GM12892 (cell line): ENCODE measurements around the gene SAMSN1.

Experiments
- POLR2A ChIP-seq: IDR thresholded peaks from 2 replicates; pipeline ENCODE4 v1.6.1; 2011; ENCODE audit warnings: low read depth, low read length, control low read depth
- POLR2AphosphoS5 ChIP-seq: IDR thresholded peaks from 2 replicates; pipeline ENCODE4 v1.6.1; 2011; ENCODE audit warnings: low read depth, low read length, control low read depth
- TAF1 ChIP-seq: IDR thresholded peaks from 2 replicates; pipeline ENCODE4 v1.6.1; 2011; ENCODE audit warnings: low read depth, mild to moderate bottlenecking, control low read depth, low read length, borderline replicate concordance

GRCh38 chr21:14452727-14453241, 93.3 kb downstream of the SAMSN1 start:
- TF ChIP-seq POLR2A, result no peak
- no peak for TF ChIP-seq POLR2AphosphoS5
- no peak for TF ChIP-seq TAF1
